Kasumi-1 (cell line): ENCODE measurements around the gene PHTF2.

ENCODE experiments used
- DNase-seq, 2 experiments: peaks; one replicate each; lab custom pipeline; 2025; lab: John Stamatoyannopoulos, UW

The PHTF2 gene

GRCh38 chr7:77794000-77794399 is 4.6 kb upstream of the PHTF2 start:
- DNase-seq = no peak

GRCh38 chr7:77796109-77796508 is 2.5 kb upstream of the PHTF2 start:
- DNase-seq = no peak

GRCh38 chr7:77796960-77797359 is 1.6 kb upstream of the PHTF2 start:
- no peak for DNase-seq

- peak in 1 of 2 experiments; percentile 41 for DNase-seq
Measured at GRCh38 chr7:77797734-77798393, 709 bp upstream of the PHTF2 start.

GRCh38 chr7:77799078-77799964 is 748 bp downstream of the PHTF2 start:
- peak; percentile 71 to 85 for DNase-seq

GRCh38 chr7:77800158-77800557 is 1.6 kb downstream of the PHTF2 start:
- DNase-seq = peak; percentile 13 to 18

GRCh38 chr7:77800730-77801129 is 2.2 kb downstream of the PHTF2 start:
- no peak for DNase-seq

GRCh38 chr7:77802557-77803405 is 4.2 kb downstream of the PHTF2 start:
- DNase-seq = no peak

GRCh38 chr7:77806425-77806824 is 7.9 kb downstream of the PHTF2 start:
- no peak for DNase-seq

- no peak for DNase-seq
Measured at GRCh38 chr7:77808517-77808916, 9.9 kb downstream of the PHTF2 start.

- DNase-seq = no peak
Measured at GRCh38 chr7:77811516-77812289, 13.1 kb downstream of the PHTF2 start.

- DNase-seq = no peak
Measured at GRCh38 chr7:77812290-77812685, 13.7 kb downstream of the PHTF2 start.

- peak; percentile 21 to 28 for DNase-seq
Measured at GRCh38 chr7:77813180-77813579, 14.6 kb downstream of the PHTF2 start.

GRCh38 chr7:77819021-77819420 is 20.4 kb downstream of the PHTF2 start:
- DNase-seq = peak in 1 of 2 experiments; percentile 20

GRCh38 chr7:77820967-77821366 is 22.4 kb downstream of the PHTF2 start:
- no peak for DNase-seq

- DNase-seq = peak in 1 of 2 experiments; percentile 46
Measured at GRCh38 chr7:77822269-77822668, 23.7 kb downstream of the PHTF2 start.

- no peak for DNase-seq
Measured at GRCh38 chr7:77823787-77824186, 25.2 kb downstream of the PHTF2 start.

GRCh38 chr7:77824636-77825035 is 26.1 kb downstream of the PHTF2 start:
- no peak for DNase-seq

- peak; percentile 24 to 25 for DNase-seq
Measured at GRCh38 chr7:77825131-77825530, 26.6 kb downstream of the PHTF2 start.

GRCh38 chr7:77826300-77826699 is 27.7 kb downstream of the PHTF2 start:
- DNase-seq = no peak

GRCh38 chr7:77827999-77828398 is 29.4 kb downstream of the PHTF2 start:
- DNase-seq = peak; percentile 62 to 65
